OCI-LY7 (cell line): ENCODE data around the gene MED14. TPM values are rescaled to one million over a fixed set of nuclear protein-coding genes. Genes with fewer than 3 reads are reported as not detected.

Experiments used
- BruUV-seq: library from RNA; stranded (reverse); fragments of 400-500 nt; replicated peaks from 2 replicates; lab custom pipeline; 2021; lab: Mats Ljungman, UMichigan
- CTCF ChIA-PET: fragments of 300-600 bp; sonication (Branson Sonifier 250); formaldehyde crosslinking; loops from one replicate; lab custom pipeline; 2022; ENCODE audit warnings: antibody characterized with exemption; ENCODE audit not compliant: unreplicated experiment; lab: Charles Lee
- POLR2A ChIA-PET: fragments of 300-600 bp; sonication (Branson Sonifier 250); formaldehyde crosslinking; loops from one replicate; lab custom pipeline; 2022; ENCODE audit warnings: antibody characterized with exemption; lab: Charles Lee
- DNase-seq: peaks from one replicate; pipeline ENCODE4 v3.0.0-alpha.2; 2015; ENCODE audit warnings: low spot score
- H2AFZ ChIP-seq: fragments of 200-600 bp; sonication (generic), shearing (Covaris generic); 2 replicates; pipeline ENCODE4 v1.6.1; 2014; ENCODE audit warnings: mild to moderate bottlenecking, antibody characterized with exemption, low read length, moderate library complexity
- H3K27ac ChIP-seq: fragments of 200-600 bp; sonication (generic); 2 replicates; pipeline ENCODE4 v1.5.1; 2014; ENCODE audit warnings: mixed run types, low read depth, mild to moderate bottlenecking, moderate library complexity, low read length, inconsistent platforms; ENCODE audit not compliant: poor library complexity, severe bottlenecking
- H3K36me3 ChIP-seq: fragments of 200-600 bp; sonication (generic); 2 replicates; pipeline ENCODE4 v1.6.1; 2014; ENCODE audit warnings: mild to moderate bottlenecking, antibody characterized with exemption, low read length, moderate library complexity, mixed read lengths; ENCODE audit not compliant: insufficient read depth
- H3K4me1 ChIP-seq: fragments of 200-600 bp; sonication (generic); 2 replicates; pipeline ENCODE4 v1.5.1; 2014; ENCODE audit warnings: mild to moderate bottlenecking, low read length; ENCODE audit not compliant: insufficient read depth, poor library complexity, severe bottlenecking
- H3K4me2 ChIP-seq: fragments of 200-600 bp; sonication (generic); 2 replicates; pipeline ENCODE4 v1.6.1; 2014; ENCODE audit warnings: mild to moderate bottlenecking, low read length
- H3K4me3 ChIP-seq: fragments of 200-600 bp; sonication (generic); 2 replicates; pipeline ENCODE4 v1.5.1; 2014; ENCODE audit warnings: mild to moderate bottlenecking, low read depth, low read length; ENCODE audit not compliant: poor library complexity, severe bottlenecking
- H3K79me2 ChIP-seq: fragments of 200-600 bp; sonication (generic); 2 replicates; pipeline ENCODE4 v1.6.1; 2016; ENCODE audit warnings: low read depth, mild to moderate bottlenecking, low read length, moderate library complexity, mixed read lengths; ENCODE audit not compliant: insufficient read depth
- H3K9me2 ChIP-seq: fragments of 200-600 bp; sonication (generic); 2 replicates; pipeline ENCODE4 v1.6.1; 2016; ENCODE audit warnings: mild to moderate bottlenecking, low read length, mixed read lengths; ENCODE audit not compliant: insufficient read depth
- H3K9me3 ChIP-seq: fragments of 200-600 bp; sonication (generic); 2 replicates; pipeline ENCODE4 v1.6.1; 2014; ENCODE audit warnings: mild to moderate bottlenecking, mixed run types, low read length, mixed read lengths
- H4K20me1 ChIP-seq: fragments of 200-600 bp; sonication (generic); 2 replicates; pipeline ENCODE4 v1.6.1; 2014; ENCODE audit warnings: mild to moderate bottlenecking, antibody characterized with exemption, low read length, moderate library complexity, mixed read lengths; ENCODE audit not compliant: insufficient read depth
- EZH2phosphoT487 ChIP-seq: fragments of 200-600 bp; sonication (generic); IDR thresholded peaks from 2 replicates; pipeline ENCODE4 v1.6.1; 2018; ENCODE audit warnings: low read depth, borderline replicate concordance, mild to moderate bottlenecking, mixed run types, antibody characterized with exemption, low read length, moderate library complexity, mixed read lengths
- intact Hi-C: fragments of 100-400 bp; cut with micrococcal nuclease; formaldehyde crosslinking; loops from one replicate; pipeline ENCODE4 v1.10.0; 2022; ENCODE audit not compliant: unreplicated experiment
- total RNA-seq, 2 experiments: library from RNA; depleted of rRNA in 1 of 2; stranded (reverse); fragments of >200 nt in 1 of 2; shearing (Covaris generic) in 1 of 2; gene quantifications; 2 replicates each; pipeline ENCODE4 v1.2.3, GENCODE V29; 2014 to 2022
- TF ChIP-seq, protein P1 (sequence below): fragments of 200-600 bp; sonication (generic); conservative IDR thresholded peaks from 2 replicates; pipeline ENCODE4 v1.5.1; 2014; ENCODE audit warnings: mild to moderate bottlenecking, antibody characterized with exemption, low read length, moderate library complexity, mixed read lengths

The MED14 gene
- total RNA-seq, 2 experiments from 2014 or later: 28.1 to 57.0 TPM

DNA sequence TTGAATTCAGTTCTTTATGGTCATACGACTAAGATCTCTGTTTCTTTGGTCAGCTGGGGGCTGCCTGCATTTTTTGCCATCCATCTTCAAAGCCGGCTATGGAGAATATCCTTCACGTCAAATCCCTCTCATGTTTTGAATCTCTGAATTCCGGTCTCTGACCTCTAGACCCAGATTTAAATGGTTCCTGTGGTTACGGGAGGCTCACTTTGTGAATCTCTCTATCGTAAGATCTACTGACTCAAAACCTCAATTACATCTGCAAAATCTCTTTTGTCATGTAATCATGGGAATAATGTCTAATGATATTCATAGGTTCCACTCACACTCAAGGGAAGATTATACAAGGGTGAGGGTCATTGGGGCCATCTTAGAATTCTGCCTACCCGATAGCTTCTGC is 117.8 kb downstream of the MED14 start:
- intact Hi-C loops: no loop called here
- Histone ChIP-seq H3K36me3 (no peaks in the 10 kb centered on the region), H3K79me2 (no peaks in the 10 kb centered on the region), H3K4me1 (no peaks in the 10 kb centered on the region), H4K20me1 (no peaks in the 10 kb centered on the region), H3K9me3 (no peaks in the 10 kb centered on the region), H2AFZ (no peak overlapping the region), H3K4me2 (no peak overlapping the region), H3K9me2 (no peaks in the 10 kb centered on the region), H3K4me3 (no peak overlapping the region), H3K27ac (no peak overlapping the region)
- TF ChIP-seq EZH2phosphoT487: no peak
- TF ChIP-seq, protein P1, sequence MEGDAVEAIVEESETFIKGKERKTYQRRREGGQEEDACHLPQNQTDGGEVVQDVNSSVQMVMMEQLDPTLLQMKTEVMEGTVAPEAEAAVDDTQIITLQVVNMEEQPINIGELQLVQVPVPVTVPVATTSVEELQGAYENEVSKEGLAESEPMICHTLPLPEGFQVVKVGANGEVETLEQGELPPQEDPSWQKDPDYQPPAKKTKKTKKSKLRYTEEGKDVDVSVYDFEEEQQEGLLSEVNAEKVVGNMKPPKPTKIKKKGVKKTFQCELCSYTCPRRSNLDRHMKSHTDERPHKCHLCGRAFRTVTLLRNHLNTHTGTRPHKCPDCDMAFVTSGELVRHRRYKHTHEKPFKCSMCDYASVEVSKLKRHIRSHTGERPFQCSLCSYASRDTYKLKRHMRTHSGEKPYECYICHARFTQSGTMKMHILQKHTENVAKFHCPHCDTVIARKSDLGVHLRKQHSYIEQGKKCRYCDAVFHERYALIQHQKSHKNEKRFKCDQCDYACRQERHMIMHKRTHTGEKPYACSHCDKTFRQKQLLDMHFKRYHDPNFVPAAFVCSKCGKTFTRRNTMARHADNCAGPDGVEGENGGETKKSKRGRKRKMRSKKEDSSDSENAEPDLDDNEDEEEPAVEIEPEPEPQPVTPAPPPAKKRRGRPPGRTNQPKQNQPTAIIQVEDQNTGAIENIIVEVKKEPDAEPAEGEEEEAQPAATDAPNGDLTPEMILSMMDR: no peak
- BruUV-seq: no TSS peak
- CTCF ChIA-PET: no interaction called here
- no peak for DNase-seq
- POLR2A ChIA-PET: no interaction called here

DNA sequence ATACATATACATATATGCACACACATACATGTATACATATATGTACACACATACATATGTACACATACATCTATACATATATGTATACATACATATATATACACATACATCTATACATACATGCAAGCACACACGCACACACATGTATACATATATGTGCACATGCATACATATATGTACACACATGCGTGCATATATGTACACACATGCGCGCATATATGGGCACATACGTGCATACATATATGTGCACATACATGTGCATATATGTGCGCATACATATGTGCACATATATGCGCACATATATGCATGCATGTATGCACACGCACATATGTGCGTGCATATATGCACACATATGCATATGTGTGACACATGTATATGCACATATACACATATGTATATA is 119.4 kb downstream of the MED14 start:
- Histone ChIP-seq H3K4me3 (no peak overlapping the region), H3K9me2 (no peaks in the 10 kb centered on the region), H3K9me3 (no peaks in the 10 kb centered on the region), H3K36me3 (no peaks in the 10 kb centered on the region), H3K79me2 (no peaks in the 10 kb centered on the region), H3K4me1 (no peaks in the 10 kb centered on the region), H2AFZ (no peak overlapping the region), H3K27ac (no peak overlapping the region), H3K4me2 (no peak overlapping the region), H4K20me1 (no peaks in the 10 kb centered on the region)
- no TSS peak for BruUV-seq
- DNase-seq: no peak
- ChIA-PET CTCF (no interaction called here), POLR2A (no interaction called here)
- no peak for TF ChIP-seq EZH2phosphoT487
- TF ChIP-seq, protein P1: no peak
- intact Hi-C loops: no loop called here

DNA sequence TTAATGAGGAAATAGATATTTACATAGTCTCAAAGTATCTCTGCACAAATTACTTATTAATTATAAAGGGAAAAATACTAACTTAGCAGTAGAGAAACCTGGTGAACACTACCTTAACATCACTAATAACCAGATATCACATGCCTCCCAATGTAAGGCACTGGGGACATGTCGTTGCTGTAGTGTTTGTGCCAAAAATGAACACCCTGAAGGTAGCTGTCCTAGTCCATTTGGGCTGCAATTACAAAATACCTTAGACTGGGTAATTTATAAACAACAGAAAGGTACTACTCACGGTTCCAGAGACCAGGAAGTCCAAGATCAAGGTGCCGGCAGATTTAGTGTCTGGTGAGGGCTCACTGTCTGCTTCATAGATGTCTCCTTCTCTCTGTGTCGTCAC is 122.8 kb downstream of the MED14 start:
- intact Hi-C loops: no loop called here
- ChIA-PET CTCF (no interaction called here), POLR2A (no interaction called here)
- no peak overlapping the region for H3K4me2 ChIP-seq
- H3K9me2 ChIP-seq: no peaks in the 10 kb centered on the region
- no peak overlapping the region for H3K27ac ChIP-seq
- no peak for DNase-seq
- no peak overlapping the region for H3K4me3 ChIP-seq
- H4K20me1 ChIP-seq: no peaks in the 10 kb centered on the region
- H3K79me2 ChIP-seq: no peaks in the 10 kb centered on the region
- BruUV-seq: no TSS peak
- H3K36me3 ChIP-seq: no peaks in the 10 kb centered on the region
- H2AFZ ChIP-seq: no peak overlapping the region
- no peaks in the 10 kb centered on the region for H3K4me1 ChIP-seq
- H3K9me3 ChIP-seq: no peaks in the 10 kb centered on the region
- TF ChIP-seq, protein P1: no peak
- TF ChIP-seq EZH2phosphoT487: no peak
